Epithelial cell of proximal tubule (primary cell): Measurements from ENCODE around the gene LRRC36. TPM values are rescaled to one million over a fixed set of nuclear protein-coding genes. Genes with fewer than 3 reads are reported as not detected.

Experiments used
- DNase-seq: peaks from one replicate; pipeline ENCODE4 v3.0.0-alpha.2; 2011; ENCODE audit warnings: low read depth
- H3K4me3 ChIP-seq: 2 replicates; pipeline ENCODE4 v1.5.1; 2011; ENCODE audit warnings: low read depth, mild to moderate bottlenecking, low read length
- CTCF ChIP-seq: conservative IDR thresholded peaks from 2 replicates; pipeline ENCODE4 v1.5.1; 2012; ENCODE audit warnings: low read depth, mild to moderate bottlenecking, low read length
- total RNA-seq: library from RNA; depleted of rRNA; stranded (reverse); fragments of >200 nt; gene quantifications from 2 replicates; pipeline ENCODE4 v1.2.3, GENCODE V29; 2015

LRRC36 gene
- total RNA-seq, 1 donor from 2014 or later = 0.52 TPM

GRCh38 chr16:67404740-67405226 is 78.2 kb downstream of the LRRC36 start:
- no peak overlapping the region for H3K4me3 ChIP-seq
- no peak for TF ChIP-seq CTCF
- no peak for DNase-seq

- H3K4me3 ChIP-seq = no peak overlapping the region
- DNase-seq = no peak
- TF ChIP-seq CTCF = no peak
These were observed 78.7 kb downstream of the LRRC36 start for GRCh38 chr16:67405336-67405735.

- no peak overlapping the region for H3K4me3 ChIP-seq
- DNase-seq = no peak
- no peak for TF ChIP-seq CTCF
These were observed 79.7 kb downstream of the LRRC36 start for GRCh38 chr16:67406111-67406971.

- no peak for TF ChIP-seq CTCF
- H3K4me3 ChIP-seq = no peak overlapping the region
- DNase-seq = no peak
These were observed 80.7 kb downstream of the LRRC36 start for GRCh38 chr16:67407176-67407787.

- no peak for TF ChIP-seq CTCF
- no peak overlapping the region for H3K4me3 ChIP-seq
- DNase-seq = no peak
These were observed 81.3 kb downstream of the LRRC36 start for GRCh38 chr16:67407788-67408452.

GRCh38 chr16:67409631-67410030 is 83.0 kb downstream of the LRRC36 start:
- no peak for TF ChIP-seq CTCF
- no peak overlapping the region for H3K4me3 ChIP-seq
- DNase-seq = no peak
